KMS-11 (cell line): ENCODE data around the gene VSTM4.

Experiments
- H2AFZ ChIP-seq: fragments of 200-600 bp; sonication (generic); 2 replicates; pipeline ENCODE4 v1.6.1; 2016; ENCODE audit warnings: antibody characterized with exemption, mixed run types, low read depth
- H3K27ac ChIP-seq: fragments of 200-600 bp; sonication (generic); 2 replicates; pipeline ENCODE4 v1.6.1; 2016; ENCODE audit warnings: mild to moderate bottlenecking, mixed run types
- H3K27me3 ChIP-seq: fragments of 200-600 bp; sonication (generic); 2 replicates; pipeline ENCODE4 v1.6.1; 2017; ENCODE audit warnings: mild to moderate bottlenecking, low read depth, mixed run types, moderate library complexity; ENCODE audit not compliant: insufficient read depth
- H3K36me3 ChIP-seq: fragments of 200-600 bp; sonication (generic); 2 replicates; pipeline ENCODE4 v1.6.1; 2017; ENCODE audit warnings: mild to moderate bottlenecking, mixed run types; ENCODE audit not compliant: insufficient read depth
- H3K4me1 ChIP-seq: fragments of 200-600 bp; sonication (generic); 2 replicates; pipeline ENCODE4 v1.6.1; 2016; ENCODE audit warnings: mild to moderate bottlenecking, low read depth, mixed run types; ENCODE audit not compliant: poor library complexity, severe bottlenecking
- H3K4me2 ChIP-seq: fragments of 200-600 bp; sonication (generic); 2 replicates; pipeline ENCODE4 v1.7.0; 2016; ENCODE audit warnings: mild to moderate bottlenecking, mixed run types
- H3K4me3 ChIP-seq: fragments of 200-600 bp; sonication (generic); IDR thresholded peaks from 2 replicates; pipeline ENCODE4 v1.6.1; 2017; ENCODE audit warnings: low read depth, low read length, mixed read lengths; ENCODE audit not compliant: insufficient read depth
- H3K79me2 ChIP-seq: fragments of 200-600 bp; sonication (generic); 2 replicates; pipeline ENCODE4 v1.6.1; 2016; ENCODE audit warnings: low read depth, mixed run types; ENCODE audit not compliant: insufficient read depth
- H3K9ac ChIP-seq: fragments of 200-600 bp; sonication (generic); 2 replicates; pipeline ENCODE4 v1.6.1; 2016; ENCODE audit warnings: mild to moderate bottlenecking, mixed run types
- H4K20me1 ChIP-seq: fragments of 200-600 bp; sonication (generic); 2 replicates; pipeline ENCODE4 v1.6.1; 2016; ENCODE audit warnings: mild to moderate bottlenecking, mixed run types; ENCODE audit not compliant: insufficient read depth
- CTCF ChIP-seq: fragments of 200-600 bp; sonication (generic); conservative IDR thresholded peaks from 2 replicates; pipeline ENCODE4 v1.6.1; 2017; ENCODE audit warnings: low read depth, mild to moderate bottlenecking, antibody characterized with exemption, low read length, moderate library complexity, mixed read lengths

Gene VSTM4

GRCh38 chr10:49108656-49109055 lies 6.7 kb downstream of the VSTM4 start:
- no peak overlapping the region for H3K4me3 ChIP-seq
- no peak overlapping the region for H3K27ac ChIP-seq
- no peaks in the 10 kb centered on the region for H4K20me1 ChIP-seq
- no peaks in the 10 kb centered on the region for H3K36me3 ChIP-seq
- H3K9ac ChIP-seq = no peak overlapping the region
- no peak overlapping the region for H2AFZ ChIP-seq
- no peaks in the 10 kb centered on the region for H3K79me2 ChIP-seq
- TF ChIP-seq CTCF = no peak
- H3K4me2 ChIP-seq = no peak overlapping the region
- no peaks in the 10 kb centered on the region for H3K27me3 ChIP-seq
- H3K4me1 ChIP-seq = no peaks in the 10 kb centered on the region

GRCh38 chr10:49107887-49108267 lies 7.4 kb downstream of the VSTM4 start:
- Histone ChIP-seq H4K20me1 (no peaks in the 10 kb centered on the region), H2AFZ (no peak overlapping the region), H3K27me3 (no peaks in the 10 kb centered on the region), H3K9ac (no peak overlapping the region), H3K4me3 (no peak overlapping the region), H3K4me1 (no peaks in the 10 kb centered on the region), H3K79me2 (no peaks in the 10 kb centered on the region), H3K4me2 (no peak overlapping the region), H3K27ac (no peak overlapping the region), H3K36me3 (no peaks in the 10 kb centered on the region)
- no peak for TF ChIP-seq CTCF

DNA sequence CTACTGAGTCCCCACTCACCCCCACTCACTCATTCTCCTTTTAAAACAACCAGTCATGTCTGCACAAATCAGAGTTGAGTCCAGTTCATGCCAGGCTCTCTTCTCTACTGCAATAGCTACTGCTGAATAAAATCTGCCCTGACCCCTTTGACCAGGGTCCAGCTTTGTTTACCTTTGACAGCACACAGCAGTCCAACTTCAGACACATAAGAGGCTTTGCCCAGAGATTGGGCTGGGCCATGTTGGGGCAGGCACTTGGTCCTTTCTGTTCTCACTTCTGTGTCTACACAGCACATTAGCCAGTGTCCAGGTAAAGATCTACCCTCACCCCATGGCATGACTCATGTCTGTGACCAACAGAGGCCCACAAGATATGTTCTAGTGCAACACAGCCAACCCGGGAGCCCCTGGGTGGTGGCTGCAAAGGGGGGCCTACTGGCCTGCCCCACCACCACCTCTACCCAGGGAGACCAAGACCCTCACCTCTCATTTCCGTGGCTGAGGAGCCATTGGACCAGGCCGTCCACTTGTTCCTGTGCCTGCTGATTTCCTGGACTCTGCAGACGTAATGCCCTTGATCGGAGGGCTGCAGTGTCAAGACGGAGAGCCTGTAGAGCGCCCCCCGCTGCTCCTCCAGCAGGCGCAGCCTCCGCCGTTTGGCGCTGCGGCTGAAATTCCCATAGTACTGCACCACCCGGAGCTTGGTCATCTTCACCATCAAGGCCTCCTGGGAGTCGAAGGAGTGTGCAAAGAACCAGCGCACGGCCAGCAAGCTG lies 8.0 kb downstream of the VSTM4 start:
- no peak overlapping the region for H2AFZ ChIP-seq
- no peaks in the 10 kb centered on the region for H3K36me3 ChIP-seq
- H3K4me1 ChIP-seq = no peaks in the 10 kb centered on the region
- no peak for TF ChIP-seq CTCF
- H3K4me2 ChIP-seq = no peak overlapping the region
- no peaks in the 10 kb centered on the region for H3K79me2 ChIP-seq
- no peak overlapping the region for H3K27ac ChIP-seq
- no peaks in the 10 kb centered on the region for H4K20me1 ChIP-seq
- H3K27me3 ChIP-seq = no peaks in the 10 kb centered on the region
- H3K9ac ChIP-seq = no peak overlapping the region
- no peak overlapping the region for H3K4me3 ChIP-seq

GRCh38 chr10:49106451-49106850 lies 8.9 kb downstream of the VSTM4 start:
- no peak overlapping the region for H3K4me3 ChIP-seq
- H4K20me1 ChIP-seq = no peaks in the 10 kb centered on the region
- TF ChIP-seq CTCF = no peak
- no peaks in the 10 kb centered on the region for H3K36me3 ChIP-seq
- no peaks in the 10 kb centered on the region for H3K27me3 ChIP-seq
- no peak overlapping the region for H2AFZ ChIP-seq
- H3K4me1 ChIP-seq = no peaks in the 10 kb centered on the region
- H3K27ac ChIP-seq = no peak overlapping the region
- H3K4me2 ChIP-seq = no peak overlapping the region
- H3K79me2 ChIP-seq = no peaks in the 10 kb centered on the region
- no peak overlapping the region for H3K9ac ChIP-seq
